Gastroesophageal sphincter (tissue), 4 donors: ENCODE results near the gene BAIAP3. TPM values are rescaled to one million over a fixed set of nuclear protein-coding genes. Genes with fewer than 3 reads are reported as not detected.

Source experiments
- ATAC-seq: fragments of 150-250 bp; one replicate; pipeline ENCODE4 v1.9.1; 2016; ENCODE audit warnings: mild to moderate bottlenecking, moderate library complexity
- H3K27ac ChIP-seq, 4 donors: fragments of 200-600 bp; sonication (generic) in 3 of 4; 1 replicate in 3 of 4; 2 replicates in 1 of 4; pipeline ENCODE4 v1.5.1; 2016 to 2019
- H3K27me3 ChIP-seq: fragments of 200-600 bp; sonication (generic); one replicate; pipeline ENCODE4 v1.5.1; 2019
- H3K36me3 ChIP-seq, 2 donors: fragments of 200-600 bp; sonication (generic); one replicate each; pipeline ENCODE4 v1.5.1; 2019; ENCODE audit warnings: control low read depth in 1 of 2
- H3K4me1 ChIP-seq, 3 donors: fragments of 200-600 bp; sonication (generic); 1 replicate in 2 of 3; 2 replicates in 1 of 3; pipeline ENCODE4 v1.5.1; 2016 to 2019; ENCODE audit warnings: control low read depth in 2 of 3
- H3K4me3 ChIP-seq, 2 donors: fragments of 200-600 bp; sonication (generic); one replicate each; pipeline ENCODE4 v1.5.1; 2019; ENCODE audit warnings: mild to moderate bottlenecking in 1 of 2, moderate library complexity in 1 of 2
- H3K9me3 ChIP-seq, 3 donors: fragments of 200-600 bp; sonication (generic); one replicate each; pipeline ENCODE4 v1.5.1; 2017 to 2019; ENCODE audit warnings: control low read depth in 2 of 3
- CTCF ChIP-seq, 4 experiments: fragments of 200-600 bp in 2 of 4; fragments of 450-650 bp in 2 of 4; sonication (generic) in 1 of 4; IDR thresholded peaks; one replicate each; pipeline ENCODE4 v1.5.1; 2017 to 2019; ENCODE audit warnings: antibody characterized with exemption in 4 of 4, mild to moderate bottlenecking in 2 of 4, moderate library complexity in 2 of 4
- EP300 ChIP-seq: sonication (generic); formaldehyde crosslinking; IDR thresholded peaks from one replicate; pipeline ENCODE4 v1.6.1; 2017; ENCODE audit warnings: antibody characterized with exemption, mild to moderate bottlenecking
- POLR2A ChIP-seq, 2 donors: fragments of 450-650 bp; IDR thresholded peaks; one replicate each; pipeline ENCODE4 v1.6.1; 2017; ENCODE audit warnings: antibody characterized with exemption in 2 of 2, mild to moderate bottlenecking in 2 of 2, moderate library complexity in 1 of 2
- POLR2AphosphoS5 ChIP-seq: sonication (generic); formaldehyde crosslinking; IDR thresholded peaks from one replicate; pipeline ENCODE4 v1.6.1; 2017; ENCODE audit warnings: antibody characterized with exemption
- WGBS, 2 donors: methylation state at CpG; one replicate each; pipeline ENCODE4 v1.1.5; 2018; ENCODE audit warnings: low coverage in 1 of 2; 5-methylcytosine and 5-hydroxymethylcytosine counted together
- total RNA-seq, 4 donors: library from RNA; depleted of rRNA; stranded (reverse); fragments of >200 nt; gene quantifications; one replicate each; pipeline ENCODE4 v1.1.0, GENCODE V29; 2016

The BAIAP3 gene
- total RNA-seq, 4 donors from 2014 or later: 1.1 to 14.2 (median 3.0) TPM

- H3K27ac ChIP-seq: no peak overlapping the region
- TF ChIP-seq CTCF (IDR thresholded peaks at IDR 0.05) (no peak), EP300 (no peak), POLR2A (IDR thresholded peaks at IDR 0.05) (no peak), POLR2AphosphoS5 (no peak)
- 63% methylated on average over 4 of the region's 33 CpGs; no CpG with 5 or more reads in 1 of the 2 donors for WGBS, 2 donors
- no peaks in the 10 kb centered on the region for H3K27me3 ChIP-seq
- ATAC-seq: no peak
- H3K4me1 ChIP-seq: peaks cover 0 to 51% (median 17%) of the 10 kb centered on the region in 3 donors
- H3K9me3 ChIP-seq: no peaks in the 10 kb centered on the region
- H3K4me3 ChIP-seq: no peak overlapping the region
- H3K36me3 ChIP-seq: peaks cover 0 to 37% of the 10 kb centered on the region in 2 donors
These were observed 22.8 kb downstream of the BAIAP3 start for GRCh38 chr16:1356061-1356900.

- H3K27ac ChIP-seq: no peak overlapping the region
- TF ChIP-seq EP300 (no peak), POLR2AphosphoS5 (no peak), CTCF (IDR thresholded peaks at IDR 0.05) (no peak), POLR2A (IDR thresholded peaks at IDR 0.05) (no peak)
- peak; percentile 32 for ATAC-seq
- H3K27me3 ChIP-seq: no peaks in the 10 kb centered on the region
- H3K4me3 ChIP-seq: no peak overlapping the region
- no peaks in the 10 kb centered on the region for H3K9me3 ChIP-seq
- H3K36me3 ChIP-seq: peaks cover 0 to 54% of the 10 kb centered on the region in 2 donors
- WGBS, 2 donors: 60% methylated on average over 6 of the region's 19 CpGs; no CpG with 5 or more reads in 1 of the 2 donors
- H3K4me1 ChIP-seq: peaks cover 0 to 41% (median 10%) of the 10 kb centered on the region in 3 donors
These were observed 24.6 kb downstream of the BAIAP3 start for GRCh38 chr16:1357906-1358566.

GRCh38 chr16:1361685-1362360, 28.4 kb downstream of the BAIAP3 start:
- H3K9me3 ChIP-seq: no peaks in the 10 kb centered on the region
- no peak for ATAC-seq

GRCh38 chr16:1362807-1363206, 29.4 kb downstream of the BAIAP3 start:
- H3K4me3 ChIP-seq: no peak overlapping the region
- WGBS, 2 donors: 65% methylated on average over 2 to 6 of the region's 11 CpGs

More at GRCh38 chr16:1361685-1362360, 28.4 kb downstream of the BAIAP3 start:
- TF ChIP-seq POLR2A (IDR thresholded peaks at IDR 0.05): no peak
- TF ChIP-seq CTCF (IDR thresholded peaks at IDR 0.05): no peak
- TF ChIP-seq EP300: no peak
- no peak for TF ChIP-seq POLR2AphosphoS5
- H3K27me3 ChIP-seq: no peaks in the 10 kb centered on the region
- peaks cover 0 to 92% of the 10 kb centered on the region in 2 donors for H3K36me3 ChIP-seq
- H3K27ac ChIP-seq: no peak overlapping the region
- WGBS, 2 donors: no CpG with 5 or more reads among the region's 43 CpGs
- H3K4me1 ChIP-seq: peaks cover 0 to 5% (median 0%) of the 10 kb centered on the region in 3 donors
- H3K4me3 ChIP-seq: no peak overlapping the region

More at GRCh38 chr16:1362807-1363206, 29.4 kb downstream of the BAIAP3 start:
- no peaks in the 10 kb centered on the region for H3K9me3 ChIP-seq
- TF ChIP-seq CTCF (IDR thresholded peaks at IDR 0.05): no peak
- no peak for TF ChIP-seq EP300
- H3K27me3 ChIP-seq: no peaks in the 10 kb centered on the region
- H3K36me3 ChIP-seq: peaks cover 0 to 100% of the 10 kb centered on the region in 2 donors
- no peak overlapping the region for H3K27ac ChIP-seq
- H3K4me1 ChIP-seq: peaks cover 0 to 4% (median 0%) of the 10 kb centered on the region in 3 donors
- no peak for ATAC-seq
